ENCODE measurements around the gene GALNS. TPM values are rescaled to one million over a fixed set of nuclear protein-coding genes. Genes with fewer than 3 reads are reported as not detected.

The GALNS gene
- total and polyA plus RNA-seq, 2 donors = 4.8 to 23.9 TPM

DNA sequence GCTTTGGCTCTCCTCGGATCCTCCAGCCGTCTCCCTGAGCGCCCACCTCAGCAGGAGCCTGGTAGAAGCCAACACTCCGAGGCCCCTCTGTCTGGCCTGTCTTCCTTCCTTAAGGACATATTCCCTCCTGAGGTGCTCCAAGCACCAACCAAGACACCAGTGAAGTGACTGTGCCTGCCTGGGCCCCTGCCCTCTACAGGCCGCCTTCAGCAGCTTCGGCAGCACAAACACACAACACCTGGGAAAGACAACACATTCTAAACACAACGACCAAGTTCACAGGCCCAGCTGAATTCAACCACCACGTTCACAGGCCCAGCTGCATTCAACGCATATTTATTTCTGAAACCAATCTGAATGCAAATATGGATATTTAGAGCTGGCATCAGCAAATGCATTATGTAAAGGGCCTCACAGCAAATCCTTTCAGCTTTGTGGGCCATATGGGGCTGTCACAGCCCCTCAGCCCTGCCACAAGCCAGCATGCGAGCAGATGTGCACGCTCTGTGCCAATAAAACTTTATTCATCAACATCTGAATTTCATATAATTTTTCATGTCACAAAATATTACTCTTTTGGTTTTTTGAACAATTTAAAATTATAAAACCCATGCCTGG is 12.2 kb downstream of the GALNS start:
- H3K9me3 ChIP-seq (ENCODE audit: control insufficient read depth in 2 of 2, insufficient read depth in 1 of 2, low read length in 1 of 2) = no peaks in the 10 kb centered on the region
- 83% methylated on average over 11 of the region's 11 CpGs for WGBS
- no peaks in the 10 kb centered on the region for H3K27me3 ChIP-seq (ENCODE audit: control insufficient read depth in 2 of 2, insufficient read depth in 1 of 2, low read length in 1 of 2)
- DNase-seq (ENCODE audit: low read depth in 6 of 9, low spot score in 9 of 9) = no peak
- H3K4me3 ChIP-seq (ENCODE audit: low read length in 2 of 2) = no peak overlapping the region
- H3K36me3 ChIP-seq (ENCODE audit: control insufficient read depth in 2 of 2, insufficient read depth in 2 of 2, low read length in 1 of 2) = peaks cover 9 to 11% of the 10 kb centered on the region in 2 donors
- no peaks in the 10 kb centered on the region for H3K4me1 ChIP-seq (ENCODE audit: control insufficient read depth in 2 of 2, insufficient read depth in 2 of 2, low read length in 2 of 2)
- H3K27ac ChIP-seq (ENCODE audit: low read depth in 1 of 2, low read length in 1 of 2) = no peak overlapping the region

DNA sequence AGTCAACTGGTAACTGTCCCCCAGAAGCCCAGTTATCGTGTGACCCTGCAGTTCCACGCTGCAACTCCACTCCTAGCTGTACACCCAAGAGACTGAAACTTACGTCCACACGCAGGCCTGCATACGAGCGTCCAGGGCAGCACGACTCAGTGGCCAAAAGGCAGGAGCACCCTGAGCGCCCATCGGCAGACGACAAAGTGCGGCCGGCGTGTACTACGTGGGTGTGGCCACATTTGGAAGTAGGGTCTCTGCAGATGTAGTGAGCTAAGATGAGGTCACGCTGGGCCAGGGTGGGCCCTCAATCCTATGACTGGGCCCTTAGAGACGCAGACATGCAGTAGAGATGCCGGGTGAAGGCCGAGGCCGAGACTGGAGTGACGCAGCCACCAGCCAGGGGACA is 13.5 kb downstream of the GALNS start:
- no peaks in the 10 kb centered on the region for H3K27me3 ChIP-seq (ENCODE audit: control insufficient read depth in 2 of 2, insufficient read depth in 1 of 2, low read length in 1 of 2)
- no peak for DNase-seq (ENCODE audit: low read depth in 6 of 9, low spot score in 9 of 9)
- 93% methylated on average over 20 of the region's 20 CpGs for WGBS
- H3K9me3 ChIP-seq (ENCODE audit: control insufficient read depth in 2 of 2, insufficient read depth in 1 of 2, low read length in 1 of 2) = no peaks in the 10 kb centered on the region
- H3K4me1 ChIP-seq (ENCODE audit: control insufficient read depth in 2 of 2, insufficient read depth in 2 of 2, low read length in 2 of 2) = no peaks in the 10 kb centered on the region
- no peak overlapping the region for H3K27ac ChIP-seq (ENCODE audit: low read depth in 1 of 2, low read length in 1 of 2)
- H3K4me3 ChIP-seq (ENCODE audit: low read length in 2 of 2) = no peak overlapping the region
- H3K36me3 ChIP-seq (ENCODE audit: control insufficient read depth in 2 of 2, insufficient read depth in 2 of 2, low read length in 1 of 2) = peaks cover 11 to 15% of the 10 kb centered on the region in 2 donors

DNA sequence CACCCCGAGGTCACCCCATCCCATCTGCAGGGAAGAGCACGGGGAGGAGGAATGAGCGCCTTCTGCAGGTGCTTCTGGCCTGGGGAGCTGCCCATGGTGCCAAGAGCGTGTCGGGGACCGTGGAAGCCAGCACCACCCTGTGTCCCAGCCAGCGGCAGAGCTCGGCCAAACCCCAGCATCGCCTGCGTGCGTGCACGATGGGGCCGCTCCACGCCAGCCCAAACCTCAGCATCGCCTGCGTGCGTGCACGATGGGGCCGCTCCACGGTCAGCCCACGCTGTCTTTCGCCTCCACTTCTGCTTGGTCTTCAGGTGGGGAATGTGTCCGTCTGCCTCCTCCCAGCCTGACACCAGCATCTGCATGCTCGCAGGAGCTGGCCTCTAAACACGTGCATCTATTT is 13.9 kb downstream of the GALNS start:
- Histone ChIP-seq H3K9me3 (ENCODE audit: control insufficient read depth in 2 of 2, insufficient read depth in 1 of 2, low read length in 1 of 2) (no peaks in the 10 kb centered on the region), H3K27ac (ENCODE audit: low read depth in 1 of 2, low read length in 1 of 2) (no peak overlapping the region), H3K4me1 (ENCODE audit: control insufficient read depth in 2 of 2, insufficient read depth in 2 of 2, low read length in 2 of 2) (no peaks in the 10 kb centered on the region), H3K27me3 (ENCODE audit: control insufficient read depth in 2 of 2, insufficient read depth in 1 of 2, low read length in 1 of 2) (no peaks in the 10 kb centered on the region), H3K4me3 (ENCODE audit: low read length in 2 of 2) (no peak overlapping the region), H3K36me3 (ENCODE audit: control insufficient read depth in 2 of 2, insufficient read depth in 2 of 2, low read length in 1 of 2) (peaks cover 11 to 15% of the 10 kb centered on the region in 2 donors)
- 98% methylated on average over 25 of the region's 25 CpGs for whole genome bisulfite sequencing
- DNase-seq (ENCODE audit: low read depth in 6 of 9, low spot score in 9 of 9) = no peak

DNA sequence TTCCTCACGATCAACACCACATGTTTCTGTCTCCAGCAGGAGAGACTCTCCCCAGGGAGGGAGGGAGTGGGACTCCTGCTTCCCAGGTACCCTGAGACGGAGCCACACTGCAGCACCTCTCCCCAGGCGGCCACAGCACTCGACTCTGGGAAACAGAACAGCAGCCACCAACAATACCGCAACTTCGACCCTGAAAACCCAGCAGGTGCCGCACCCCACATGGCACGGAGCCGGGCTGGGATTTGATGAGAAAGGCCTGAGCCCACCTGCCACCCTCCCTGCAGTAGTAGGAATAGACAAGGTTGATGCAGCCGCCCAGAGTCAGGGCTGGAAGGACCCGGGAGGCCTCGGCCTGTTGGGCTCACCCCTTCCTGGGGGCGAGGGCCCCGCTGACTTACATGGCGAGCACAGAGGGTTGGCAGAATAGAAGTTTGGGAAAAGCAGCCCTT is 14.4 kb downstream of the GALNS start:
- peaks cover 11 to 15% of the 10 kb centered on the region in 2 donors for H3K36me3 ChIP-seq (ENCODE audit: control insufficient read depth in 2 of 2, insufficient read depth in 2 of 2, low read length in 1 of 2)
- no peak overlapping the region for H3K4me3 ChIP-seq (ENCODE audit: low read length in 2 of 2)
- H3K27ac ChIP-seq (ENCODE audit: low read depth in 1 of 2, low read length in 1 of 2) = no peak overlapping the region
- no peaks in the 10 kb centered on the region for H3K27me3 ChIP-seq (ENCODE audit: control insufficient read depth in 2 of 2, insufficient read depth in 1 of 2, low read length in 1 of 2)
- H3K4me1 ChIP-seq (ENCODE audit: control insufficient read depth in 2 of 2, insufficient read depth in 2 of 2, low read length in 2 of 2) = no peaks in the 10 kb centered on the region
- WGBS = 84% methylated on average over 15 of the region's 15 CpGs
- DNase-seq (ENCODE audit: low read depth in 6 of 9, low spot score in 9 of 9) = no peak
- H3K9me3 ChIP-seq (ENCODE audit: control insufficient read depth in 2 of 2, insufficient read depth in 1 of 2, low read length in 1 of 2) = no peaks in the 10 kb centered on the region

DNA sequence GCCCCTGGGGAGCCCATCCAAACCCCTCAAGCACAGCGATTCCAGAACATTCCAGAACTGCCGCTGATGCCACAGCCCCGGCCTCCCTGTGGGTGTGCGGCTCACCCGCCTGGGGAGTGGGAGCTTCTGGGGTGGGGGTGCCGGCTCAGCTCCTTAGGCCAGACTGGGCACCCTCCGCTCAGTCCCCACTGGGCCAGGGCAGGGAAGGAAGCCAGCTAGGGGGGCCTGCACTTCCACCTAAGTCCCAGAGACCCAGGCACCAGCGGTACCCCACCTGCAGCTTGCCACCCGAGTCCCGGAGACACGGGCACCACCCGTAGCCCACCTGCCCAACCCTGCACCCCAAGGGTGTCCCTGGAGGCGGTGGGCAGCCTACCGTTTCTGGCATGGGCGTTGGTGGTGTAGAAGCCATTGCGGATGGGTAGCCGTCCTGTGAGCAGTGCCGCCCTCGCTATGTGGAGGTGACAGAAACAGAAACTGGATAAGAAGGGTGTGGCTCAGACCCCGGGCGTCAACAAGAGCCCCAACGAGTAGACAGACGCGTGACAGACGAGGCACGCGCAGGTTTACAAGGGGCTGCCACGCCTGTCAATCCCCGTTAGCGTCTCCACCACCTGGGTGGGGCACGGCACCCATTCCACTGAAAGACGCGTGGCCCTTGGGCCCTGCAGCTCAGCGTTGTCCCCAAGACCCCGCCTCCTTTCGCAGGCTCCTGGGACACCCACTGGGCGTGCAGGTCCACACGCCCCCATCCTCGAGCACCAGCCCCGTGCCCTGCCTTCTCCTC is 15.0 kb downstream of the GALNS start:
- Histone ChIP-seq H3K36me3 (ENCODE audit: control insufficient read depth in 2 of 2, insufficient read depth in 2 of 2, low read length in 1 of 2) (peaks cover 11 to 15% of the 10 kb centered on the region in 2 donors), H3K27ac (ENCODE audit: low read depth in 1 of 2, low read length in 1 of 2) (no peak overlapping the region), H3K27me3 (ENCODE audit: control insufficient read depth in 2 of 2, insufficient read depth in 1 of 2, low read length in 1 of 2) (no peaks in the 10 kb centered on the region), H3K4me3 (ENCODE audit: low read length in 2 of 2) (no peak overlapping the region), H3K9me3 (ENCODE audit: control insufficient read depth in 2 of 2, insufficient read depth in 1 of 2, low read length in 1 of 2) (no peaks in the 10 kb centered on the region), H3K4me1 (ENCODE audit: control insufficient read depth in 2 of 2, insufficient read depth in 2 of 2, low read length in 2 of 2) (no peaks in the 10 kb centered on the region)
- WGBS = 97% methylated on average over 40 of the region's 40 CpGs
- DNase-seq (ENCODE audit: low read depth in 6 of 9, low spot score in 9 of 9) = no peak

DNA sequence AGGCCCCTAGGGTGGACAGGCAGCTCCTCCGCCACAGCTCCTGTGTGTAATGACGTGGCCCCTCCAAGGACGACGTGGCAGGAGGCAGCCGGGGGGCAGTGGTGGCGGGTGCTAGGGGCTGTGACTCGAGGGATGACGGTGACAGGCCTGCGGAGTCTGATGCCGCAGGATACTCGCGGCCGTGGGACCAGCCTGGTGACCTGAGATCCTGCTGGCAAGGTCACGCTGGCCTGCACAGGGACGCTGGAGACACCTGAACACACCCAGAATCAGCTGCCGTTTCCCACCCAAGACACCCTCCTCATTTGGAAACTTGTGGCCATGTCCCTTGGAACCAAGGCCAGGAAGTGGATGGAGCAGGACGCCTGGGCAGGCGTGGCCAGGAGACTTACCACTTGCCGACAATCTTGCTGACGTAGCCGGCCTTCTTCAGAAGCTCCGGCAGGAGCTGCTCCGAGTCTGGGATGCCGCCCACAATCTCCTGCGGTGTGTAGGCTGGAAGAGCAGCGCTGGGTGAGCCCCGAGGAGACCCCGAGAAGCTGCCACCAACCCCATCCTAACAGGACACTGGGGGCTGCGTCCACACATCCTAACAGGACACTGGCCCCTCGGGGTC is 16.0 kb downstream of the GALNS start:
- no peak overlapping the region for H3K27ac ChIP-seq (ENCODE audit: low read depth in 1 of 2, low read length in 1 of 2)
- no peaks in the 10 kb centered on the region for H3K9me3 ChIP-seq (ENCODE audit: control insufficient read depth in 2 of 2, insufficient read depth in 1 of 2, low read length in 1 of 2)
- H3K4me3 ChIP-seq (ENCODE audit: low read length in 2 of 2) = no peak overlapping the region
- no peak for DNase-seq (ENCODE audit: low read depth in 6 of 9, low spot score in 9 of 9)
- peaks cover 11 to 15% of the 10 kb centered on the region in 2 donors for H3K36me3 ChIP-seq (ENCODE audit: control insufficient read depth in 2 of 2, insufficient read depth in 2 of 2, low read length in 1 of 2)
- no peaks in the 10 kb centered on the region for H3K4me1 ChIP-seq (ENCODE audit: control insufficient read depth in 2 of 2, insufficient read depth in 2 of 2, low read length in 2 of 2)
- no peaks in the 10 kb centered on the region for H3K27me3 ChIP-seq (ENCODE audit: control insufficient read depth in 2 of 2, insufficient read depth in 1 of 2, low read length in 1 of 2)
- WGBS = 97% methylated on average over 30 of the region's 30 CpGs

DNA sequence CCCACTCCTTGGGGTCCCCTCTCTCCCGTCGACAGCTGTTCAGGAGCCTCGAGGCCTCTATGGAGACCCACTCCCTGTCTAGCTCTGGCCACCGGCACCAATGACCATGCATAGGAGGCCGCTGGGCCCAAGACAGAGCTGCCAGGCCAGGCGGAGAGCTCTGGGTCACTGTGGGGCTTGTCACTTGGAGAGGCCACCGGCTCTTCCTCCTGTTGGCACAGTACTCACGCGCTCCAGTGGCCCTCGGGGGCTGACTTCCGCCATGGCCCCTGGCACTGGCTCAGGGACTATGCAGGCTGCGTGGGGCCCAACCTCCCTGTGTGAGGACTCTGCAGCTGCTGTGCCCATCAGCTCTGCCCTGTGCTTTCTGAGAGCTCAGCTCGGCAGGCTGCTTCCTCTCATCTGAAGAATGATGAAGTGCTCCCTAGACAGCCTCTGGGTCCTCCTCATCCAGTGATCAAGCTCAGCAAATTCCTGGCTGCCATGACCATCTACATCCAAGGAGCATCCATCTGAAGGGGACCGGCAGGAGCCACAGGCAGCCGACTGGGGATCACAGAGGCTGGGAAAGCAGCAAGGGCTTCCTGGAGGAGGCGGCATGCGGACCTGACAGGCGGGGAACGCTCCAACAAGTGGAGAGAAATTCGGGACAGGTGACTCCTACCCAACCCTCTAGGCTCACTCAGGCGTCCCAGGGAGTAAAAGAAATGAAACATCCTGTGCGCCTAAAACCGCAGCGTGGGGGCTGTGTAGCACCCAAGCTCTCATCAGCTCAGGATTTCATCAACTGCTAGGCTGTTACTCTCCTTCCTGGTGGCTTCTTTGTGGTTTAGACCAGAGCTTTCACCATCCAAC is 16.8 kb downstream of the GALNS start:
- Histone ChIP-seq H3K36me3 (ENCODE audit: control insufficient read depth in 2 of 2, insufficient read depth in 2 of 2, low read length in 1 of 2) (peaks cover 11 to 15% of the 10 kb centered on the region in 2 donors), H3K27ac (ENCODE audit: low read depth in 1 of 2, low read length in 1 of 2) (no peak overlapping the region), H3K27me3 (ENCODE audit: control insufficient read depth in 2 of 2, insufficient read depth in 1 of 2, low read length in 1 of 2) (no peaks in the 10 kb centered on the region), H3K4me1 (ENCODE audit: control insufficient read depth in 2 of 2, insufficient read depth in 2 of 2, low read length in 2 of 2) (no peaks in the 10 kb centered on the region), H3K9me3 (ENCODE audit: control insufficient read depth in 2 of 2, insufficient read depth in 1 of 2, low read length in 1 of 2) (no peaks in the 10 kb centered on the region), H3K4me3 (ENCODE audit: low read length in 2 of 2) (no peak overlapping the region)
- no peak for DNase-seq (ENCODE audit: low read depth in 6 of 9, low spot score in 9 of 9)
- 97% methylated on average over 24 of the region's 24 CpGs for WGBS

DNA sequence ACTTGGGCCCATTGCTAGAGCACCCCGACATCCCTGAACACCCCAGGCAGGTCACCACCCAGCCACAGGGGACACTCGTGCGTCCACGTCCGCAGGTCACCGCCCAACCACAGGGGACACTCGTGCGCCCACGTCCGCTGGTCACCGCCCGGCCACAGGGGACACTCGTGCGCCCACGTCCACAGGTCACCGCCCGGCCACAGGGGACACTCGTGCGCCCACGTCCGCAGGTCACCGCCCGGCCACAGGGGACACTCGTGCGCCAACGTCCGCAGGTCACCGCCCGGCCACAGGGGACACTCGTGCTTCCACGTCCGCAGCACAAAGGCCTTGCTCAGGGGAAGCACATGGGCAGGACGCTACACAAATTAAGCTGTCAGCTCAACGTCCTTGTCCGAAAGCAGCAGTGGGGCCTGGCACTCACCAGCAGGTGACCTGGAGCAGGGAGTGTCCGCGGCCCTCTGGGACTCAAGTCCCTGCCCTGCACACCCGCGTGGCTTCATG is 17.7 kb downstream of the GALNS start:
- no peak overlapping the region for H3K27ac ChIP-seq (ENCODE audit: low read depth in 1 of 2, low read length in 1 of 2)
- H3K9me3 ChIP-seq (ENCODE audit: control insufficient read depth in 2 of 2, insufficient read depth in 1 of 2, low read length in 1 of 2) = no peaks in the 10 kb centered on the region
- DNase-seq (ENCODE audit: low read depth in 6 of 9, low spot score in 9 of 9) = no peak
- no peak overlapping the region for H3K4me3 ChIP-seq (ENCODE audit: low read length in 2 of 2)
- 95% methylated on average over 39 of the region's 39 CpGs for WGBS
- H3K36me3 ChIP-seq (ENCODE audit: control insufficient read depth in 2 of 2, insufficient read depth in 2 of 2, low read length in 1 of 2) = peaks cover 11 to 15% of the 10 kb centered on the region in 2 donors
- H3K4me1 ChIP-seq (ENCODE audit: control insufficient read depth in 2 of 2, insufficient read depth in 2 of 2, low read length in 2 of 2) = no peaks in the 10 kb centered on the region
- H3K27me3 ChIP-seq (ENCODE audit: control insufficient read depth in 2 of 2, insufficient read depth in 1 of 2, low read length in 1 of 2) = no peaks in the 10 kb centered on the region
